ENCODE data around the gene KCNK2.

KCNK2 gene

DNA sequence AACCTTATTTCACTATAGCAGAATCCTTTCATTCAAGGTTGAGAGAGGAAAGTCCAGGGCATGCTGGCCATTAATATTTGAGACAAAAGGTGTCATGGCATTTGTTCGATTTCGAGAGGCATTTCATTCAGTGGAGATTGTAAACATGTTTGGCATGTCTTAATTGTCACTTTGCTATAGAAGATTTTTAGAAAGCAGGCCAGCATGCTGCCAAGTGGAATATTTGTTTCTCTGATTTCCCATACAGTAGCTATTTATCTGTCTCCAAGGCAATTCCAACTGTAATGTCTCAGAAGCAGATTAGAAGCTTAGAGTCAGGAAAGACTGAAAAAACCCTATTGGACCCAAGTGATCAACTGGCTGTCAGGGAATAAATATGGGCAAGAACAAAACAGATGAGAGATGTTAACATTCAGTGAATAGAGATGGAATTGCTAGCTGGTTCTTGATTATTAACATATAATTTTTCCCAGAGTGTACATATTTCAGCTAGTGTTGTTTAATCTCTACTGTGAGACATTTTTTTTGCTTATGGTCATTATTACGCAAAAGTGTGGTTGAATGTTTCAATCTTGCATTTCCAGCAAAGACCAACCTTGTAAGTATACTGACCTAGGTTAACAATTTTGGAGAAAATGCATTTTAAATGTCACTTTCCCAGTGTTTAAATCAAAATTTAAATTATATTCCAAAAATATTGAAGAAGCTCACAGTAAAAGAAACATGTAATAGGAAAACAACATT lies 174.6 kb downstream of the KCNK2 start:
- DNase-seq (ENCODE audit: low spot score) = no peak

DNA sequence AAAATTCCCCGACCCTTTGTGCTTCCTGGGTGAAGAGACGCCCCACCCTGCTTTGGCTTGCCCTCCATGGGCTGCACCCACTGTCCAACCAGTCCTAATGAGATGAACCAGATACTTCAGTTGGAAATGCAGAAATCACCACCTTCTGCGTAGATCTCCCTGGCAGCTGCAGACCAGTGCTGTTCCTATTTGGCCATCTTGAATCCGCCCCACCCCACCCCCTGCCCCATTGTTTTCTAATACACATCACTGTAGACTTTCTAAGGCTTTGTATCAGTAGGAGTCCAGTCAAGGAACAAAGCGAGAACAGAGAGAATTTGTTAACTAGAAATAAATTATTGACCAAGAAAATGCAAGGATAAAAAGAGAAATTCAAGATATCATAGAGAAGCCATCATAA lies 178.2 kb downstream of the KCNK2 start:
- DNase-seq (ENCODE audit: low spot score) = no peak

DNA sequence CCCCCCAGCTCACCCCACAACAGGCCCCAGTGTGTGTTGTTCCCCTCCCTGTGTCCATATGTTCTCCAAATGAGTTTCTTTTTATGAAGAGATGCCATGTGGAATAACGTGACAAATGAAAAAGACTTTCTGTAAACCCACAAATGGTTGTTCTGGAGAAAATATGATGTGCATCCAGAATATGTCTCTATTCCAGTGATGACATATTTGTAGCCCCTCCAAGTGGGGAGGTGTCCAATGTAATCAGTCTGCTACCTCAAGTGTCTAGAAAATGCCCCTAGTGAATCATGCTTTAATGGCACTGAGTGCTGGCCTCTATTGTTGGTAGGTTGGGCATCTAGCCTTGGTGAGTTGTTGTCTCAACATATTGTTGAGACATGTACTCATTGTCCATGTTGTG lies 179.6 kb downstream of the KCNK2 start:
- DNase-seq (ENCODE audit: low spot score) = no peak

DNA sequence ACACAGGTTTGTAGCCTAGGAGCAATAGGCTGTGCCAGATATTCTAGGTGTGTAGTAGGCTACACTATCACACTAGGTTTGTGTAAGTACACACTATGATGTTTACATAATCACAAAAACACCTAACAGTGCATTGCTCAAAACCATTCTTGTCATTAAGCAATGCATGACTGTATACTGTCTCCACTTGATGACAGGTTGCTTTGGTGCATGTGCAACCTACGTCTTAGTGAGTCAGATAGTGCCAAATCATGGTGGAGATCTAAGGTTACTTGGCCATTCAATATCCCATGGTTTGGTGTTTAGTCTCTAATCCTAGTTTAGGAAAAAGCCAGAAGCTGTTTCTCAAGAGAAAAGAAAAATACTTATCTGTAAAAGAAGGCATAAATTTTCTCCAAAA lies 181.1 kb downstream of the KCNK2 start:
- DNase-seq (ENCODE audit: low spot score) = no peak

DNA sequence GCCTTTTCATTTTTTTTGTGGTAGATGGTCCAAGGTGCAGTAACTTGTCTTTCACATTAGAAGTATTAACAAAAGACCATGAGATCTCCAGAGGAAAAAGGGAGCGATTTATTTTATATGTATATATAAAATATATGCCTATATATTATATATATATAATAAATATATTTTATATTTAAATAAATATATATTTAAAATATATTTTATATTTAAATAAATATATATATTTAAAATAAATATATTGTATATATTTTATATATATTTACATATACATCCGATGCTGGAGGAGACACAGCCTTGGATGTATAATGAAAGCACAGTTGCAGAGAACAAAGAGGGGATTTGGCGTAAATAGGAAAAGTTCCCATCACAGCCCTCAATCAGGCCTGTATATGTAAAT lies 182.1 kb downstream of the KCNK2 start:
- no peak for DNase-seq (ENCODE audit: low spot score)

DNA sequence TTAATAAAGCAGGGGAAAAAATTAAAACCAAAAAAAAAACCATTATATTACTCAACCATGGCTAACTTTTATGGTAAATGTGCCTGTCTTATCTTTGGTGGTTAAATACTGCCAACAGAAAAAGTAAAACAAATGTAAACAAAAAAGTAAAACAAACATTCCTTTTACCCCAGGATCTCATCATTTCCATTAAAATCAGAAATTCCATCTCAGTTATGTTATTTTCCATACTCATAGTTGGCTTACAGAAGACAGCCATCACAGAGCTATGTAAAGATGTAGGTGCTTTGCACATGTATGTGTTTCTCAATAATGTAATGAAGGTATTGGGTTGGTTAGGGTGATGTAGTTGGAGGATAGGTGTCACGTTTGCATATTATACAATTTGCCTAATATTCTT lies 185.0 kb downstream of the KCNK2 start:
- DNase-seq (ENCODE audit: low spot score) = no peak

DNA sequence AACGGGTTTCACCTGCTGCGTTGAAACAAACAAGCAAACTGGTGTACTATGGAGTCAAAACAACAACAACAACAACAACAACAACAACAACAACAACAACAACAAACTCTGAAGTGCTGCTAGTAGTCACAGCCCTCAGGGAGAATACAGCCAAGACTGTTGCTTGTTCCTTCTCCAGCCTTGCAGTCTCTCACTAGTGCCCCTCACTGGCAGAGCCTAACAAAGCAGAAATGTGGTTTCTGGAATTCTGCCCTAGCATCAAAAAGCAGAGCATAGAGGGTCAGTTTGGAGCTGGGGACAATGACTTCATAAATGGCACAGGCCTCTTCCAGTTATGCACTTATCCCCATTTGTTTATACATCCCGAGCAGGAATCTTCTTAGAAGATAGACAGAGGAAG lies 187.4 kb downstream of the KCNK2 start:
- DNase-seq (ENCODE audit: low spot score) = no peak

DNA sequence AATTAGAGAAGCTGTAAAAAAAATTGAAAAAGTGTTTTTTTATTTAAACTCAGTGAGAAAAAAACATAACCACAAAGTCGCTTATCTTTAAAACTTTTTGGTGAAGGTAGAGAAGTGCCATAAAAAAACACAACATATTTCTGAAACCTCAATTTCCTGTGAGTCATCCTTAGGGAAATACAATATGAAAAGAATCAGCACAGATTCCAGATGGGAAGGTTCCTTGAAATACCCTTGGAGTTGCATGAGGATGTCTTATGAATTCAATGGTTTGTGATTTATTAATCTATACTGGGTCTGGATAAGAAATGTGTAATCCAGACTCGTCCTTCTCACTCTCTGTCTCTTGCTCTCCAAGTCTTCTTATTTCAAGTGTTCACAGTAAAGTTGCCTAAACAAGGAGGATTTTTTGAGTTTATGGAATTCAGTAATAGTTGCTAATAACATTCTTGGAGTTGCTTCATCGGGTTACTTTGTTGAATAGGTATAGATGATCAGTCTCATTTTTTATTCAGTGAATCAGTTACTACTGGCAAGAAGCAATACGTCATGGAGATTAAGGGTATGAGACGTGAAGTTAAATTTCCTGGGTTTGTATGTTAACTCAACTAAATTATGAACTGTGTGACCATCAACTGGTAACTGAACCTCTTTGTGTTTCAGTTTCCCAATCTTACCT lies 191.4 kb downstream of the KCNK2 start:
- DNase-seq (ENCODE audit: low spot score) = no peak

DNA sequence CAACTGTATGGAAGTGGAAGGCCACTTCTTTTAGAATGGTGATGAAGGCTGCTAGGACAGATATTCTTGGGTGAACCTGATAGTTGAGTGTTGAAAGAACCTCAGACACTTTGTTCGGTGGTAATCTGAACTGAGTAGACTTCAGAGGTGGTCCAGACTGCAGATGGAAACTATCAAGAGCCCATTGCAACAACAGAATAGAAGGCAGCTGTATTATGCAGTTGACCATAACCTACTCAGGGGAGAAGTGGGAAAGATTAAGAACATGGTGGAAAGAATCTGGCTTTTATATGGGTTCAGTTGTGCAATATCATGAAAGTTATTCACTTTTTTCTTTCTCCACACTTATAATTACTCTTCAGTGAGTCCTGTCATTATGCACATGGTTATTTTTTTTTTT lies 194.0 kb downstream of the KCNK2 start:
- DNase-seq (ENCODE audit: low spot score) = no peak

DNA sequence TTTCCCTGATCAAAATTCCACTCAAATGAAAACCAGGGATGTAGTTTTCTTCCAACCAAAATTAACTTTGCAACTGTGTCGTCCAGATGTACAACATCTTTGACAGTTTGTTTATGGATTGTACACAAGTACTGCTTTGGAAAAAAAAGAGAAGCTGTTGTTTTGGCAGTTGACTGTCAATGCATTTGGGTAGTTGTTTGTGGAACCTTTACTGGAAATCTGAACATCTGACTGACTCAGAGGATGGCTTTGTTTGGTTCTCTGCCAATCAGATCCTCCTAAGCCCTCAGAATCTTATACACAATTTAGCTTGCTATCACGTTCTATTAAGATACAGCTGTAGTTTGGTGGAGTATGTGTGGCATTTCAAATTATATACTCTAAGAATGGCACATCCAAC lies 195.0 kb downstream of the KCNK2 start:
- no peak for DNase-seq (ENCODE audit: low spot score)

DNA sequence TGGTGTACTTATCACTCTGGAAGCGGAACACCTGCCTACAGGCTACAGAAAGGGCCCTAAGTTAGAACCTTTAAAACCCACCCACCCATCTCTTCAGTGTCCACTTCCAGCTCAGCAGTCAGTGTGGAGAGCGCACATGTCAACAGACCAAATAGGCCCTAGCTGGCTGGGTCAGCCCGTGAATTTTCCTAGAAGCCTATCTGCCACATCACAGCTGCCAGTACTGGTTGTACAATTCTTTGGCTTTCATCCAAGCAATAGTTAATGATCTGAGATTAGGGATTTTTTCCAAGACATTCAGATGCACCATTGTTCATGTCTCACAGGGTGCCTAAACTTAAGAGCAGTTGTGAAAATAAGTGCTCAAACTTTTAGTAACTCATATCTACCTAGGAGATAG lies 197.1 kb downstream of the KCNK2 start:
- no peak for DNase-seq (ENCODE audit: low spot score)

DNA sequence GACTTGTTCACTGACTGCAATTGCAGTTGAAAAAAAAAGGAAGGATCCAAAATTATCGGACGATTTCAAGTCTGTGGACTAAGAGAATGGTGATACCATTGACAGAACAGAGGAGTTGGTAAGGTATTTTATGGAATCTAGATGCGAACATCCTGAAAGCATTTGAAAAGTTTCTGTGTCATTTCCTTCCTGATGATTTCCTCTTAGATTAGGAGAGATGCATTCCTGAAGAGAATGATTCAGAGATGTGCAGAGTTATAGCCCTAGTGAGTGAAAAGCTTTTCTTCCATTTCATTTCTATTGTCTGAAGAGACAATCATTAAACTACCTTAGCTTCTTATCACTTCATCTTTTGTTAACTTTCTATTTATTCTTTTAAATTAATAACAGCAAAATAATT lies 200.0 kb downstream of the KCNK2 start:
- no peak for DNase-seq (ENCODE audit: low spot score)

DNA sequence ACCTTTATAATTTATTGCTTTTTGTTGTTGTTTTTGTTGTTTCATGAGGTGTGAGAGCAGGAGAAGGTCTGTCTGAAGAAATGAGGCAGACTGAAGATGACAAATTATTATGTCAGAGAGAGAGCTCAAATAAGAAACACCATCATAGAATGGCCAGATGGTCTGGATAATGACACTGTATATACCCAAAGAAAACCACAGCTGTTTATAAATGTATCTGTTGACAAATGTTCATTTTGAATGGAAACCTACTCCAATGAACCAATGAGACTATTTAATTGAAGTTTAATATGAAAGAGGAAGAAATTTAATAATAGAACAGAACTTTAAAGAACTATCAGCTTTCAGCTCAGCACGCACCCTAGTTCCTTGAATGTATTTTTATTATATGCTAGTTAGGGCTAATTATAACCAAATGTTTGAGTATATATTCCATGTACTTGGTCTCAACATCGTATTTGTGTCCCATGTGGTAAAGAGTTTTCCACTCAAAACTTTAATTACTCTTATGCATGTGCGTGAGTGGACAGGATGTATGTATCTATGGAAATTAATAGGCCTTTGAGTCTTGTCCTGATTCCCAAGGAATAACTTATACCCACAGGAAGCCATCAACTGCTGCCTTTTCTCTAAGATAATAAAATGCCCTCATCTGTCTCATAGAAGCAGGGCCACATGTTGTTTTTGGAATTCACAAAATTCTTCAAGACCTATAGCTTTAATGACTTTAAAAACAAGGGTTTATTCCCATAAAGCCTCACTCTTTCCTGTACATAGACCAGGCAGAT lies 202.7 kb downstream of the KCNK2 start:
- DNase-seq (ENCODE audit: low spot score) = no peak
